ENCODE results near the gene SF3A1. TPM values are rescaled to one million over a fixed set of nuclear protein-coding genes. Genes with fewer than 3 reads are reported as not detected.

The SF3A1 gene
- total and polyA plus RNA-seq, 2 of the 13 experiments (the other 11 are each of a cell fraction or from before 2014, with no cell fraction given), result 10.0 to 22.0 TPM

DNA sequence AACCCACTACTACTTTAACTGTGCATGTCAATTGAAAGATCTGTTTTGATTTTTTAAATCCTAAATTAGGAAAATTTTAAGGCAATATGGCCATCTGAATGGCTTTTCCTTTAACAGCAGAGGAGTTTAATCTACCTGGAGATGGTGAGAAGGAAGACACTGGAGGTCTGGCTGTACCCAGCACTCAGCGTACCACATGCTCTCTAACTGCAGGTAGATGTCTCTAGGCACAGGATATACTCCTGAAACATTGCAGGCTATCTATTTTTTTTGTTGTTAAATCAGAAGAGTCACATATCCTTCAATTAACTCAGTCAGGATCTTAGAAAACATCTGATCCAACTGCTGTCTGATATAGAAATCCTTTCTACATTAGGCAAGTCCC lies 50.1 kb downstream of the SF3A1 start:
- in situ Hi-C loops (cut with HindIII; ENCODE audit: extremely low pct_ligation_motif_present, low pct_unique_long_range_greater_than_20kb), result no loop called here
- Histone ChIP-seq H3K9ac (ENCODE audit: insufficient read depth, low read depth, low read length) (no peak overlapping the region), H3K4me1 (ENCODE audit: insufficient read depth, low read length) (peaks cover 5% of the 10 kb centered on the region; the same call in 1 of the 2 replicates), H3K36me3 (replicated peaks in 1 of 2; ENCODE audit: control insufficient read depth in 1 of 2, insufficient read depth in 2 of 2, low read length in 2 of 2) (peaks cover 0 to 7% of the 10 kb centered on the region in 2 experiments; a peak in 2 of 5 replicates), H3K4me3 (replicated peaks in 1 of 3; ENCODE audit: insufficient read depth in 1 of 3, low read depth in 2 of 3, low read length in 3 of 3) (no peak overlapping the region), H4K20me1 (ENCODE audit: insufficient read depth, low read length) (no peaks in the 10 kb centered on the region), H3K27ac (ENCODE audit: extremely low read length, insufficient read depth, low read length) (no peak overlapping the region), H3K27me3 (ENCODE audit: control insufficient read depth in 1 of 2, insufficient read depth in 2 of 2, low read length in 2 of 2) (no peaks in the 10 kb centered on the region), H3K4me2 (ENCODE audit: low read depth, low read length) (no peak overlapping the region), H2AFZ (ENCODE audit: low read length) (no peak overlapping the region), H3K79me2 (ENCODE audit: insufficient read depth, low read length) (no peaks in the 10 kb centered on the region), H3K9me3 (ENCODE audit: low read length) (no peaks in the 10 kb centered on the region)
- intact Hi-C loops (cut with micrococcal nuclease; ENCODE audit: unreplicated experiment), result no loop called here
- no TSS peak for BruUV-seq (replicated peaks)
- no peak for FAIRE-seq
- 92% methylated on average over 1 of the region's 1 CpG for WGBS (ENCODE audit: low lambda C conversion rate)
- no peak for ATAC-seq
- no peak for DNase-seq (ENCODE audit: low spot score)
- POLR2A ChIA-PET, result no interaction called here
- CTCF ChIA-PET (ENCODE audit: low intra/inter-chr PET ratio, low total read pairs), result no interaction called here
- no peak for TF ChIP-seq ARNT (IDR thresholded peaks at IDR 0.05)
- TF ChIP-seq SRSF4 (IDR thresholded peaks at IDR 0.05; ENCODE audit: low read depth, low read length, poor library complexity, severe bottlenecking), result no peak
- TF ChIP-seq, protein P1, sequence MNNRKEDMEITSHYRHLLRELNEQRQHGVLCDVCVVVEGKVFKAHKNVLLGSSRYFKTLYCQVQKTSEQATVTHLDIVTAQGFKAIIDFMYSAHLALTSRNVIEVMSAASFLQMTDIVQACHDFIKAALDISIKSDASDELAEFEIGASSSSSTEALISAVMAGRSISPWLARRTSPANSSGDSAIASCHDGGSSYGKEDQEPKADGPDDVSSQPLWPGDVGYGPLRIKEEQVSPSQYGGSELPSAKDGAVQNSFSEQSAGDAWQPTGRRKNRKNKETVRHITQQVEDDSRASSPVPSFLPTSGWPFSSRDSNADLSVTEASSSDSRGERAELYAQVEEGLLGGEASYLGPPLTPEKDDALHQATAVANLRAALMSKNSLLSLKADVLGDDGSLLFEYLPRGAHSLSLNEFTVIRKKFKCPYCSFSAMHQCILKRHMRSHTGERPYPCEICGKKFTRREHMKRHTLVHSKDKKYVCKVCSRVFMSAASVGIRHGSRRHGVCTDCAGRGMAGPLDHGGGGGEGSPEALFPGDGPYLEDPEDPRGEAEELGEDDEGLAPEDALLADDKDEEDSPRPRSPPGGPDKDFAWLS (CRISPR knock-in tag; IDR thresholded peaks at IDR 0.05; ENCODE audit: borderline replicate concordance), result no peak
- TF ChIP-seq ZKSCAN8 (CRISPR knock-in tag; IDR thresholded peaks at IDR 0.05; ENCODE audit: borderline replicate concordance), result no peak
- no peak for TF ChIP-seq HNRNPLL (IDR thresholded peaks at IDR 0.05; ENCODE audit: low read depth, low read length, poor library complexity, severe bottlenecking)
- TF ChIP-seq DR1 (CRISPR knock-in tag; IDR thresholded peaks at IDR 0.05), result no peak
- TF ChIP-seq RXRA (CRISPR knock-in tag; IDR thresholded peaks at IDR 0.05), result no peak
- TF ChIP-seq, protein P2, sequence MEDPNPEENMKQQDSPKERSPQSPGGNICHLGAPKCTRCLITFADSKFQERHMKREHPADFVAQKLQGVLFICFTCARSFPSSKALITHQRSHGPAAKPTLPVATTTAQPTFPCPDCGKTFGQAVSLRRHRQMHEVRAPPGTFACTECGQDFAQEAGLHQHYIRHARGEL (CRISPR knock-in tag; IDR thresholded peaks at IDR 0.05), result no peak
- TF ChIP-seq SOX5 (CRISPR knock-in tag; IDR thresholded peaks at IDR 0.05; ENCODE audit: borderline replicate concordance), result no peak
- TF ChIP-seq GFI1 (CRISPR knock-in tag; IDR thresholded peaks at IDR 0.05; ENCODE audit: borderline replicate concordance), result no peak
- no peak for TF ChIP-seq ZNF335 (CRISPR knock-in tag; IDR thresholded peaks at IDR 0.05)
- TF ChIP-seq, protein P3, sequence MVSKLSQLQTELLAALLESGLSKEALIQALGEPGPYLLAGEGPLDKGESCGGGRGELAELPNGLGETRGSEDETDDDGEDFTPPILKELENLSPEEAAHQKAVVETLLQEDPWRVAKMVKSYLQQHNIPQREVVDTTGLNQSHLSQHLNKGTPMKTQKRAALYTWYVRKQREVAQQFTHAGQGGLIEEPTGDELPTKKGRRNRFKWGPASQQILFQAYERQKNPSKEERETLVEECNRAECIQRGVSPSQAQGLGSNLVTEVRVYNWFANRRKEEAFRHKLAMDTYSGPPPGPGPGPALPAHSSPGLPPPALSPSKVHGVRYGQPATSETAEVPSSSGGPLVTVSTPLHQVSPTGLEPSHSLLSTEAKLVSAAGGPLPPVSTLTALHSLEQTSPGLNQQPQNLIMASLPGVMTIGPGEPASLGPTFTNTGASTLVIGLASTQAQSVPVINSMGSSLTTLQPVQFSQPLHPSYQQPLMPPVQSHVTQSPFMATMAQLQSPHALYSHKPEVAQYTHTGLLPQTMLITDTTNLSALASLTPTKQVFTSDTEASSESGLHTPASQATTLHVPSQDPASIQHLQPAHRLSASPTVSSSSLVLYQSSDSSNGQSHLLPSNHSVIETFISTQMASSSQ (IDR thresholded peaks at IDR 0.05; ENCODE audit: low read depth), result no peak
- TF ChIP-seq, protein P3 (CRISPR knock-in tag; IDR thresholded peaks at IDR 0.05; ENCODE audit: borderline replicate concordance), result no peak
- TF ChIP-seq CBX2 (IDR thresholded peaks at IDR 0.05; ENCODE audit: low read depth, low read length), result no peak
- no peak for TF ChIP-seq CBX2 (CRISPR knock-in tag; IDR thresholded peaks at IDR 0.05; ENCODE audit: low read depth)
- no peak for TF ChIP-seq HOXD1 (CRISPR knock-in tag; IDR thresholded peaks at IDR 0.05)
- TF ChIP-seq, protein P4, sequence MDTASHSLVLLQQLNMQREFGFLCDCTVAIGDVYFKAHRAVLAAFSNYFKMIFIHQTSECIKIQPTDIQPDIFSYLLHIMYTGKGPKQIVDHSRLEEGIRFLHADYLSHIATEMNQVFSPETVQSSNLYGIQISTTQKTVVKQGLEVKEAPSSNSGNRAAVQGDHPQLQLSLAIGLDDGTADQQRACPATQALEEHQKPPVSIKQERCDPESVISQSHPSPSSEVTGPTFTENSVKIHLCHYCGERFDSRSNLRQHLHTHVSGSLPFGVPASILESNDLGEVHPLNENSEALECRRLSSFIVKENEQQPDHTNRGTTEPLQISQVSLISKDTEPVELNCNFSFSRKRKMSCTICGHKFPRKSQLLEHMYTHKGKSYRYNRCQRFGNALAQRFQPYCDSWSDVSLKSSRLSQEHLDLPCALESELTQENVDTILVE (CRISPR knock-in tag; IDR thresholded peaks at IDR 0.05), result no peak
- no peak for TF ChIP-seq ZNF891 (CRISPR knock-in tag; IDR thresholded peaks at IDR 0.05)
- no peak for TF ChIP-seq HOXA5 (CRISPR knock-in tag; IDR thresholded peaks at IDR 0.05)
- no peak for TF ChIP-seq ZNF430 (CRISPR knock-in tag; IDR thresholded peaks at IDR 0.05)
- no peak for TF ChIP-seq GABPB1 (CRISPR knock-in tag; IDR thresholded peaks at IDR 0.05)
